Epithelial cell of proximal tubule (primary cell): ENCODE results near the gene BRD7. TPM values are rescaled to one million over a fixed set of nuclear protein-coding genes. Genes with fewer than 3 reads are reported as not detected.

ENCODE experiments used
- DNase-seq: peaks from one replicate; pipeline ENCODE4 v3.0.0-alpha.2; 2011; ENCODE audit warnings: low read depth
- H3K4me3 ChIP-seq: 2 replicates; pipeline ENCODE4 v1.5.1; 2011; ENCODE audit warnings: low read depth, mild to moderate bottlenecking, low read length
- total RNA-seq: library from RNA; depleted of rRNA; stranded (reverse); fragments of >200 nt; gene quantifications from 2 replicates; pipeline ENCODE4 v1.2.3, GENCODE V29; 2015
- TF ChIP-seq, protein P1 (sequence below): conservative IDR thresholded peaks from 2 replicates; pipeline ENCODE4 v1.5.1; 2012; ENCODE audit warnings: low read depth, mild to moderate bottlenecking, low read length

Gene BRD7
- total RNA-seq, 1 donor from 2014 or later, result 61.1 TPM

GRCh38 chr16:50313596-50314478, 55.0 kb downstream of the BRD7 start:
- TF ChIP-seq, protein P1, sequence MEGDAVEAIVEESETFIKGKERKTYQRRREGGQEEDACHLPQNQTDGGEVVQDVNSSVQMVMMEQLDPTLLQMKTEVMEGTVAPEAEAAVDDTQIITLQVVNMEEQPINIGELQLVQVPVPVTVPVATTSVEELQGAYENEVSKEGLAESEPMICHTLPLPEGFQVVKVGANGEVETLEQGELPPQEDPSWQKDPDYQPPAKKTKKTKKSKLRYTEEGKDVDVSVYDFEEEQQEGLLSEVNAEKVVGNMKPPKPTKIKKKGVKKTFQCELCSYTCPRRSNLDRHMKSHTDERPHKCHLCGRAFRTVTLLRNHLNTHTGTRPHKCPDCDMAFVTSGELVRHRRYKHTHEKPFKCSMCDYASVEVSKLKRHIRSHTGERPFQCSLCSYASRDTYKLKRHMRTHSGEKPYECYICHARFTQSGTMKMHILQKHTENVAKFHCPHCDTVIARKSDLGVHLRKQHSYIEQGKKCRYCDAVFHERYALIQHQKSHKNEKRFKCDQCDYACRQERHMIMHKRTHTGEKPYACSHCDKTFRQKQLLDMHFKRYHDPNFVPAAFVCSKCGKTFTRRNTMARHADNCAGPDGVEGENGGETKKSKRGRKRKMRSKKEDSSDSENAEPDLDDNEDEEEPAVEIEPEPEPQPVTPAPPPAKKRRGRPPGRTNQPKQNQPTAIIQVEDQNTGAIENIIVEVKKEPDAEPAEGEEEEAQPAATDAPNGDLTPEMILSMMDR, result no peak
- DNase-seq, result no peak
- H3K4me3 ChIP-seq, result no peak overlapping the region

GRCh38 chr16:50311891-50312501, 56.8 kb downstream of the BRD7 start:
- TF ChIP-seq, protein P1, result no peak
- DNase-seq, result no peak
- no peak overlapping the region for H3K4me3 ChIP-seq

DNA sequence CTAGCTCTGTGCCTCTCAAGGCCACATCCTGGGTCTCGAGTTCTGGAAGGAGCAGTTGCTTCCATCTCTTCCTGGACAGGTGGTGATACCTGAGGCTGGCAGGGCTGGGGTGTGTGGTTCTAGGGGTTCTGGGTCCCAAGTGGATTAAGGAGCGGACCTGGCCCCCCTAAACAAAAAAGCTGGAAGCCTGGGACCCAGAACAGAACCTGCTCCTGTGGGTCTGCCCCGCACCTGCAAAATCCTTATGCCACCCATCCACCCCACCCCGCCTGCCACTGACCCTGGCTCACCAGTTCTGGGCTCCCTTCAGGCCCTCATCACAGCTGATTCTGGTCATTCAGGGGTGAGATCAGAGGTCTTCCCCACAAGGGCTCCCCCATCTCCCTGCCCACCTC, 57.7 kb downstream of the BRD7 start:
- no peak for DNase-seq
- TF ChIP-seq, protein P1, result no peak
- H3K4me3 ChIP-seq, result no peak overlapping the region

DNA sequence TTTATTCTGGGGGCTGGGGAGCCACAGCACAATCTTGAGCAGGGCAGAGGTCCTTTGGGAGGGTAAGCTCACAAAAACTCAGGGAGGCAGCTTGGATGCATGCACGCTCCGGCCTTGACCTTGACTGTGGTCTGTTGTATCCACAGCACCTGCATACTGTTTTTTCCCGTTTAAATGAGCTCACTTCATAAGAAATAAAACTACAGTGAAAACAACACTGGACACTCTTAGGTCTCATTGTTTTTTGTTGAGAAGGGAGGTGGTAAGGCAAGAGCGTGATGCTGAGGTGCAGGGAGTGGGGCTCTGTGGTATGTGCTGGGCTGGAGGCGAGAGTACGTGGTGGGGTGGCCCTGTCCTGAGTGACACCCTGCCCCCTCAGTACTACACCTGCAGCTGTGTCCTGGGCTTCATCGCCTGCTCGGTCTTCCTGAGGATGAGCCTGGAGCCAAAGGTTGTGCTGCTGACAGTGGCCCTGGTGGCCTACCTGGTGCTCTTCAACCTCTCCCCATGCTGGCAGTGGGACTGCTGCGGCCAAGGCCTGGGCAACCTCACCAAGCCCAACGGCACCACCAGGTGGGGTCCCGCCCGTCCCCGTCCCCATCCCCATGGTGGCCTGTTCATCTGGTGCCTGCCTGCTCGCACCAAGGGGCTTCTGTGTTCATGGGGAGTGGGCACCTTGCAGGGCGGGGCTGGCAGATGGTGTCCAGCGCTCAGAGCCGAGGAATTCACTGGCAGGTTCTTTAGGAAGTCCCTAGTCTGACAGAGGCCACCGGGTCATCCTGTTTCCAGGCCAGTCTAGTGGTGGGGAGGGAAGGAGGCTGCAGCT, 58.3 kb downstream of the BRD7 start:
- no peak overlapping the region for H3K4me3 ChIP-seq
- DNase-seq, result no peak
- TF ChIP-seq, protein P1, result no peak

- TF ChIP-seq, protein P1, result no peak
- no peak for DNase-seq
- no peak overlapping the region for H3K4me3 ChIP-seq
These were observed 59.1 kb downstream of the BRD7 start for GRCh38 chr16:50309527-50310307.

GRCh38 chr16:50309156-50309526, 59.6 kb downstream of the BRD7 start:
- no peak for DNase-seq
- TF ChIP-seq, protein P1, result no peak
- H3K4me3 ChIP-seq, result no peak overlapping the region
